Heart right ventricle (tissue), 16 donors: ENCODE results near the gene SLC5A1. TPM values are rescaled to one million over a fixed set of nuclear protein-coding genes. Genes with fewer than 3 reads are reported as not detected.
A peak's percentile ranks its signal among the peaks of the same experiment; 100 is the strongest.

Source experiments
- ATAC-seq, 8 donors: fragments of 200-7000 bp; cut with Tn5 transposase; one replicate each; pipeline ENCODE4 v1.9.1; 2020; ENCODE audit warnings: mild to moderate bottlenecking in 8 of 8, moderate library complexity in 8 of 8, moderate number of reproducible peaks in 1 of 8
- DNase-seq, 2 donors: peaks; one replicate each; pipeline ENCODE4 v3.0.0-alpha.2; 2020
- H3K27ac ChIP-seq, 10 donors: fragments of 200-600 bp; sonication (generic) in 2 of 10; one replicate each; pipeline versions ENCODE4 v1.5.0 to v1.8.0; 2020 to 2022; ENCODE audit warnings: mild to moderate bottlenecking in 3 of 10
- H3K27me3 ChIP-seq, 7 donors: fragments of 200-600 bp; one replicate each; pipeline ENCODE4 v1.8.0; 2021 to 2022; ENCODE audit warnings: mild to moderate bottlenecking in 2 of 7
- H3K36me3 ChIP-seq, 9 donors: fragments of 200-600 bp; sonication (generic) in 1 of 9; one replicate each; pipeline versions ENCODE4 v1.5.0 to v1.8.0; 2020 to 2022; ENCODE audit warnings: mild to moderate bottlenecking in 2 of 9
- H3K4me1 ChIP-seq, 9 donors: fragments of 200-600 bp; sonication (generic) in 1 of 9; one replicate each; pipeline versions ENCODE4 v1.5.0 to v1.8.0; 2020 to 2022; ENCODE audit warnings: mild to moderate bottlenecking in 4 of 9
- H3K4me3 ChIP-seq, 10 donors: fragments of 200-600 bp; sonication (generic) in 2 of 10; one replicate each; pipeline versions ENCODE4 v1.5.0 to v1.8.0; 2020 to 2022; ENCODE audit warnings: mild to moderate bottlenecking in 7 of 10, moderate library complexity in 2 of 10
- H3K9me3 ChIP-seq, 11 donors: fragments of 200-600 bp in 10 of 11; sonication (generic) in 2 of 11; one replicate each; pipeline versions ENCODE4 v1.5.0 to v1.8.0; 2013 to 2022; ENCODE audit warnings: mild to moderate bottlenecking in 2 of 11, control low read depth in 1 of 11, moderate library complexity in 1 of 11
- WGBS, 2 donors: extraction: QIAGEN DNeasy Blood & Tissue Kit; methylation state at CpG; one replicate each; pipeline ENCODE4 v1.1.7; 2013; ENCODE audit warnings: inconsistent platforms in 1 of 2; 5-methylcytosine and 5-hydroxymethylcytosine counted together
- intact Hi-C, 10 donors: fragments of 100-400 bp; cut with DNase I; formaldehyde crosslinking; loops; one replicate each; pipeline versions ENCODE4 v1.11.1 to v1.14.2; 2022
- polyA plus RNA-seq, 2 donors: library from polyadenylated mRNA; stranded (reverse); fragments of 200-250 nt; gene quantifications; one replicate each; pipeline ENCODE4 v1.2.3, GENCODE V29; 2013
- total RNA-seq, 10 donors: library from RNA; stranded (reverse); fragmentation: NEBNext Ultra II Directional in 3 of 10; extraction: Animal tissue kit (Norgen Biotek cat#: 25700) in 3 of 10; gene quantifications; one replicate each; pipeline versions ENCODE4 v1.2.1 to v1.2.4, GENCODE V29; 2021 to 2023
- TF ChIP-seq, protein P1 (sequence below), 9 donors: fragments of 200-600 bp; sonication (generic) in 2 of 9; IDR thresholded peaks; one replicate each; pipeline versions ENCODE4 v1.5.0 to v1.8.0; 2021 to 2022; ENCODE audit warnings: antibody characterized with exemption in 9 of 9, mild to moderate bottlenecking in 5 of 9, moderate library complexity in 1 of 9
- donor health status: Arrhythmogenic right ventricular cardiomyopathy.
- donor health status: ischemic (EF 13 %, LVEDD 7.1; RV severe dilation, severe dysfunction).
- donor health status: healthy with polysubstance abuse.
- donor health status: DM: no; HTN: yes; CAD: no.
- donor health status: DM: no; HTN: no; CAD: no.
- donor health status: ischemic (EF 25% LVEDD 6.9; RV normal size, moderate dysfunction).
- donor health status: ischemic (EF 25% LVEDD 5.7; RV mildly dilated, moderate dysfunction).
- donor health status: healthy.
- donor health status: DM: yes; HTN: yes; CAD: no.
- donor health status: Ischemic cardiomyopathy.
- donor health status: ischemic (EF 35%, LVEDD 5.7; RV mildly dilated, moderate dysfunction).
- donor health status: nonischemic (EF 11% LVEDD 7.7; RV severe dilation, severe dysfunction).
- donor health status: DM: yes; HTN: yes; CAD: no.
- donor health status: PGD.
- donor health status: ischemic (EF 29% LVEDD 5.4; RV normal size, mild dysfunction).
- donor health status: nonischemic (EF 23%, LVEDD 6.1; RV moderate dilation, normal function).

SLC5A1 gene
- total and polyA plus RNA-seq, 12 donors: 12.2 to 186 (median 87.9) TPM

GRCh38 chr22:32063701-32064100, 20.6 kb downstream of the SLC5A1 start:
- peak in 4 of 8 donors; percentile 4 to 67 (median 67) for ATAC-seq
- Histone ChIP-seq H3K4me3 (peak overlapping the region in 1 of 10 donors; percentile 43), H3K36me3 (peaks cover 0 to 10% (median 0%) of the 10 kb centered on the region in 9 donors), H3K4me1 (peaks cover 0 to 51% (median 8%) of the 10 kb centered on the region in 9 donors), H3K27ac (peak overlapping the region; percentile 34 to 84 (median 48)), H3K27me3 (no peaks in the 10 kb centered on the region), H3K9me3 (no peaks in the 10 kb centered on the region)
- intact Hi-C loops: no loop called here
- TF ChIP-seq, protein P1, sequence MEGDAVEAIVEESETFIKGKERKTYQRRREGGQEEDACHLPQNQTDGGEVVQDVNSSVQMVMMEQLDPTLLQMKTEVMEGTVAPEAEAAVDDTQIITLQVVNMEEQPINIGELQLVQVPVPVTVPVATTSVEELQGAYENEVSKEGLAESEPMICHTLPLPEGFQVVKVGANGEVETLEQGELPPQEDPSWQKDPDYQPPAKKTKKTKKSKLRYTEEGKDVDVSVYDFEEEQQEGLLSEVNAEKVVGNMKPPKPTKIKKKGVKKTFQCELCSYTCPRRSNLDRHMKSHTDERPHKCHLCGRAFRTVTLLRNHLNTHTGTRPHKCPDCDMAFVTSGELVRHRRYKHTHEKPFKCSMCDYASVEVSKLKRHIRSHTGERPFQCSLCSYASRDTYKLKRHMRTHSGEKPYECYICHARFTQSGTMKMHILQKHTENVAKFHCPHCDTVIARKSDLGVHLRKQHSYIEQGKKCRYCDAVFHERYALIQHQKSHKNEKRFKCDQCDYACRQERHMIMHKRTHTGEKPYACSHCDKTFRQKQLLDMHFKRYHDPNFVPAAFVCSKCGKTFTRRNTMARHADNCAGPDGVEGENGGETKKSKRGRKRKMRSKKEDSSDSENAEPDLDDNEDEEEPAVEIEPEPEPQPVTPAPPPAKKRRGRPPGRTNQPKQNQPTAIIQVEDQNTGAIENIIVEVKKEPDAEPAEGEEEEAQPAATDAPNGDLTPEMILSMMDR (IDR thresholded peaks at IDR 0.05): no peak
- no peak for DNase-seq
- 52 to 60% methylated on average over 2 of the region's 2 CpGs for WGBS, 2 donors

GRCh38 chr22:32066820-32067219, 23.8 kb downstream of the SLC5A1 start:
- Histone ChIP-seq H3K9me3 (no peaks in the 10 kb centered on the region), H3K27ac (no peak overlapping the region), H3K27me3 (no peaks in the 10 kb centered on the region), H3K4me1 (peaks cover 0 to 61% (median 8%) of the 10 kb centered on the region in 9 donors), H3K4me3 (no peak overlapping the region), H3K36me3 (peaks cover 0 to 24% (median 0%) of the 10 kb centered on the region in 9 donors)
- DNase-seq (no peak), ATAC-seq (no peak)
- intact Hi-C loops: no loop called here
- 46 to 54% methylated on average over 3 of the region's 3 CpGs for WGBS, 2 donors
- TF ChIP-seq, protein P1 (IDR thresholded peaks at IDR 0.05): no peak

GRCh38 chr22:32067613-32068012, 24.6 kb downstream of the SLC5A1 start:
- Histone ChIP-seq H3K27ac (no peak overlapping the region), H3K36me3 (peaks cover 0 to 25% (median 0%) of the 10 kb centered on the region in 9 donors), H3K27me3 (no peaks in the 10 kb centered on the region), H3K4me1 (peaks cover 0 to 54% (median 8%) of the 10 kb centered on the region in 9 donors), H3K4me3 (no peak overlapping the region), H3K9me3 (no peaks in the 10 kb centered on the region)
- TF ChIP-seq, protein P1 (IDR thresholded peaks at IDR 0.05): no peak
- intact Hi-C loops: no loop called here
- ATAC-seq (no peak), DNase-seq (no peak)
- 29 to 44% methylated on average over 2 of the region's 2 CpGs for WGBS, 2 donors

- WGBS, 2 donors: 64 to 67% methylated on average over 3 of the region's 4 CpGs
- Histone ChIP-seq H3K27me3 (peaks cover 0 to 5% (median 0%) of the 10 kb centered on the region in 7 donors), H3K4me1 (peaks cover 0 to 33% (median 4%) of the 10 kb centered on the region in 9 donors), H3K9me3 (no peaks in the 10 kb centered on the region), H3K36me3 (peaks cover 0 to 25% (median 0%) of the 10 kb centered on the region in 9 donors), H3K4me3 (no peak overlapping the region), H3K27ac (peak overlapping the region in 5 of 10 donors; percentile 7 to 51 (median 19))
- TF ChIP-seq, protein P1 (IDR thresholded peaks at IDR 0.05): no peak
- DNase-seq: no peak
- intact Hi-C loops: no loop called here
- peak in 5 of 8 donors; percentile 47 to 74 (median 66) for ATAC-seq
These were observed 26.7 kb downstream of the SLC5A1 start for GRCh38 chr22:32069579-32070372.
